GM18861 (cell line): ENCODE results near the gene TIMP1.
"Not testable (repeated sequence)": the region's sequence is repeated elsewhere in the genome, so short reads cannot be mapped to it uniquely, and the experiment has no call there.

Source experiments
- ATAC-seq: cut with Tn5 transposase; IDR thresholded peaks from one replicate; pipeline ENCODE4 v1.9.1; 2021; ENCODE audit not compliant: unreplicated experiment

The TIMP1 gene

GRCh38 chrX:47597222-47597621 is 15.0 kb downstream of the TIMP1 start:
- ATAC-seq, result no peak

DNA sequence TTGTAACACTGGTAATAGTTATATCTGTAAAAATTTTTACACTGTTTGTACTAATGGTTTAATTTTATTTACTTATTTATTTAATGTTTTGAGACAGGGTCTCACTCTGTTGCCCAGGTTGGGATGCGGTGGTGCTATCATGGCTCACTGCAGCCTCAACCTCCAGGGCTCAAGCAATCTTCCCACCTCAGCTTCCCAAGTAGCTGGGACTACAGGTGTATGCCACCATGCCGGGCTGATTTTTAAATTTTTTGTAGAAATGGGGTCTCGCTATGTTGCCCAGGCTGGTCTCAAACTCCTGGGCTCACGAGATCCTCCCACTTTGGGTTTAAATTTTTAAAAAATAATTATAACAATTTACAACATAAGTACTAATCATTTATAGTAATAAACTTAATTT is 20.9 kb downstream of the TIMP1 start:
- not testable (repeated sequence) for ATAC-seq

DNA sequence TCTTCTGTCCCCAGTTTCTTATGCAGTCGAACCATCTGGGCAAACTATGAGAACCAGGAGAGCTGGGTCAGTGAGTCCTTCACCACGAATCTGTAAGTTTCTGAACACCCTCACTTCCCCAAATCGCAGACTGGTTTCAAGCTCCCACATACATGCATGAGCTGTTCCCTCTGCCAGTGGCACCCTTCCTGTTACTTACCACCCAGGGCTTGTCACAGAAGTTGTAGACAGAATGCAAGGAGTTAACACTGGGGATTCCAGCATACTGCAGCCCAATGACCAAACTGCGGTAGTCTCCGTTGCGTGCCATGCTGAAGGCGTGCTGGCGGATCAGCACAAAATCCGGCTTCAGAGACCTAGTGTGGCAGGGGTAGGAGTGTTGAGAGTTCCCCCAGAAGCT is 22.8 kb downstream of the TIMP1 start:
- ATAC-seq, result no peak

DNA sequence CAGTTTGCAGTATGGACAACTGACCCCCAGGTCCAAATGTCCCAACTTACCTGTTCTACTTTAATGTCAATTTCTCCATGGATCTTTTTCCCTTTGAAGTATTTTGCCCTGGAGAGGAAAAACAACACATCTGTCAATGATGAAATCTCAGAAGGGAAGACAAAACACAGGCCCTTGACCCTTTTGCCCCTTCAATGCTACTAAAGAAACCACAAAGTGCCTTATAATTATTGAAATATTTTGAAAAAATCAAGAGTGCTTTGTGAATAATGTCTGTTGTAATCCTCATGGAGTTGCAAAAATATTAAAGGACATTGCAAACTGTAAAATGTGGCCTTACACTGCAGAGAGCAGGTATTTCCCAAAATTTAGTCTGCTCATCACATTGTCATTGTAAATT is 24.9 kb downstream of the TIMP1 start:
- no peak for ATAC-seq

DNA sequence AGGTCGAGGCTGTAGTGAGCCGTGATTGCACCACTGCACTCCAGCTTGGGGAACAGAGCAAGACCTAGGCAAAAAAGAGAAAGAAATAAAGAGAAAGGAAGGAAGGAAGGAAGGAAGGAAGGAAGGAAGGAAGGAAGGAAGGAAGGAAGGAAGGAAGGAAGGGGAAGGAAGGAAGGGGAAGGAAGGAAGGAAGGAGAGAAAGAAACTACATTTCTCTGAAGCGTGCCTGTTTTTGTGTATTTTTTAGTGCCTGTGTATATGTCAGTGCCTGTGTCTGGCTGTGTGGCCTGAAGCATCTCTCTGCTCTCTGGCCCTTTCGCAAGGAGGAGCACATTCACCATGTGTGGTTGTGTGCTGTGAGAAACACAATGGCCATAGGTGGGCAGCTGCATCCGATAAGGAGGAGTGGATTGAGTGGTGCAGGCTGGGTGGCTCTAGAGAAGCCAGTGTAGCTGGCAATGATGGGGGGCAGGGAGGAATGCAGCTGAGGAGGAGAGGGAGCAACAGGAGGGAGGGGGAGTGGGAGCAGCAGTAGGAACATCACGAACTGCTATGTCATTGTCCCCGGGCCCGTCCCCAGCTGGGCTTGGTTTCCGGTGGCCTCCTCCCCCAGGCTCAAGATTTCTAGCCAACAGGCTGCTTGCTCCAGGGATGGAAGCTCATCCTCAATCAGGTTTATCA is 26.0 kb downstream of the TIMP1 start:
- no peak for ATAC-seq

DNA sequence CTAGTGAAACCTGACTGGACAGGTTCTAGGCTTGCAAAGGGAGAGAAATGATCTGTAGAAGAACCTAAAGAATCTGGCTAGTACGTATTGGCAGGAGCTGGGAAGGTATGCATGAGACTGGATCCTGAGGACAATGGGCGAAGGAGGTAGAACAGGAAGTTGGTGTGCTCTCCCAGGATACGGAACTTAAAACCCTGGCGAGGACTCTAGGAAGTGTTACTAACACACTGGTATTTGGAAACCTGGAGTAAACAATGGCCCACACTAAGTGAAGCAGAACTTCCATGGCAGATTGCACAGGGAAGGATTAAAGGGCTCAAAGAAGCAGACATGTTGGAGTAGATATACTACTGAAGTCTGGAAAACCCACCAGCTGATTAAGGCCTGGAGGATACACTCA is 28.3 kb downstream of the TIMP1 start:
- no peak for ATAC-seq

GRCh38 chrX:47611489-47611888 is 29.3 kb downstream of the TIMP1 start:
- ATAC-seq, result no peak

- ATAC-seq, result no peak
Observed at GRCh38 chrX:47611926-47612325, 29.7 kb downstream of the TIMP1 start.

GRCh38 chrX:47612418-47612817 is 30.2 kb downstream of the TIMP1 start:
- no peak for ATAC-seq

GRCh38 chrX:47613082-47613481 is 30.8 kb downstream of the TIMP1 start:
- ATAC-seq, result no peak

DNA sequence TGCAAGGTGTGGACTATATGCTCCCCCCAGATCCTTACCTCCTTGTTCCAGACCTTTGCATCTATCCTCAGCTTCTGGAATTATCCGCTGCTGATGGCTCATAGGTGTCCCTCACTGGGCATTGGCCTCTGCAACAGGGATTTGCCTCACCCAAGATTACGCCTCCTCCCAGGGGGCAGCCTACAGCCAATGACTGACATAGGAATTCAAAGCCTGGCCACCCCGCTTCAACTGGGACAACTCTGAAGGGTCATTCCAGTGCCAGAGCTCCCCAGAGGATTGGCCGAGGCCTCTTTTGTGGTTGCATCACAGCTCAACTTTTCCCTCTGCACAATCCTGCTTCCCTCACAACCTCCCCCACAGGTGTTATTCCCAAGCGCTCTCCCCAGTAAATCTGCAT is 32.4 kb downstream of the TIMP1 start:
- no peak for ATAC-seq

DNA sequence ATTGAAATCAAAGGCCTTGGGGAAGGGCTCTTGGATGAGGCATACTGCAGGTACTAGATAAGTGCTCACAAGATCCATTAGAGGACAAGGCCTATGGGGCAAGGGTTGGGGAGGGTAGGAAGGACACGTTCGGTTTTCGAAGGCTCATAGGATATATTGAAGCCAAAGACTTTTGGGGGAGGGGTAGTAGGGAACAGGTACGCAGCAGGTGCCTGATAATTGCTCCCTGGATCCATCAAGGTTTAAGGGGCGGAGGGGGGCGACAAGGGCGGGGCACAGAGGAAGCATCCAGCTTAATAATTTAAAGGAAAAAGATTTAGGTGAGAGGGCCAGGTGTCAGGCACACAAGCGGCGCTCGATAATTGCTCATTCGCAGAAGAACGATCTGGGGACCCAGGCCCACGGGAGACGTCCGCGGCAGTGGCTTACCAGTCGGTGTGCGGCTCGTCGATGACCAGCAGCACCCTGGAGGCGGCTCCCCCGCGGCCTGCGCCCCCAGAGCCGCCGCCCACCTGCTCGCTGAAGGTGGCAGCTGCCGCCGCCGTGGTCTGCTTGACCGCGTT is 36.8 kb downstream of the TIMP1 start:
- no peak for ATAC-seq

- peak; percentile 53 for ATAC-seq
Observed at GRCh38 chrX:47619486-47620302, 37.5 kb downstream of the TIMP1 start, which contains the start of gene SYN1. SYN1 (minus strand) TSS chrX:47619857; CDS start chrX:47619728, 129 bp downstream.

DNA sequence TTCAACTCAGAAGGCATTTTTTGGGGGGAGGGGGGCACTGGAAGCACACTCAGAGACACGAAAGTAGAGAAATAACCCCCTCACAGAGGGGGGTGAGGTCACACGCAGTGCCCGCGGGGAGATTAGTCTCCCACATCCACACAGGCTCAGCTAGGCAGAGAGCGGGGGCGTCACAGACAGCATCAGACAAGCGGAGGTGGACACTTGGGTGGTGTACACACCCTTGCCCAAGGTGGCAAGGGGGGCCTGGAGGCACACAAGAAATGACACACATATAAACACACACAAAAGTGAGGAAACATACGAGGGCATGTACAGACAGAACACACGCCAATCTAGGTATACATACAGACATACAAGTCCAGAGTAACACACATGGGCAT is 38.1 kb downstream of the TIMP1 start:
- no peak for ATAC-seq

- ATAC-seq, result no peak
Observed at GRCh38 chrX:47621851-47622250, 39.6 kb downstream of the TIMP1 start.

DNA sequence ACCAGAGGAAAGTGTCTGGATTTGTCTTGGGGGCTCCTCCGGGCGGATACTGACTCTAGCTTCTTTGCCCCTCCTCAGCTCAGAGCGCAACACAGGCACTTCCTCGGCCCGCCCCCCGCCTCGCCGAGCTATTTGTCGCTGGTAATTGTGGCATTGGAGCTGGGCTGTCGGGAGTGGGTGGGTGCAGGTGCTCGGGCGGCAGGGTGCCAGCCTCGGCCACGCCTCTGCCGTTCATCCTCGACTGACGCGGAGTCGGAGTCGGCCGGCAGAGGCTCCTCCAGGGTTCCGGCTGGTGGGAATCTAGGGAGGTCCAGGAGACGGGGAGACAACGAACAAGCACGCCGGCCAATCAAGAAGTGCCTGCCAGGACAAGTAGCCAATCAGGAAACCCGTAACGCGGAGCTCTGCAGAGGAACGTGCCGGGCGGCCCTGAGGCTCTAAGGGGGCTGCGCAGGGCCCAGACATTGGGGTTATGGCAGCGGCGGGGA is 41.3 kb downstream of the TIMP1 start:
- ATAC-seq, result no peak

DNA sequence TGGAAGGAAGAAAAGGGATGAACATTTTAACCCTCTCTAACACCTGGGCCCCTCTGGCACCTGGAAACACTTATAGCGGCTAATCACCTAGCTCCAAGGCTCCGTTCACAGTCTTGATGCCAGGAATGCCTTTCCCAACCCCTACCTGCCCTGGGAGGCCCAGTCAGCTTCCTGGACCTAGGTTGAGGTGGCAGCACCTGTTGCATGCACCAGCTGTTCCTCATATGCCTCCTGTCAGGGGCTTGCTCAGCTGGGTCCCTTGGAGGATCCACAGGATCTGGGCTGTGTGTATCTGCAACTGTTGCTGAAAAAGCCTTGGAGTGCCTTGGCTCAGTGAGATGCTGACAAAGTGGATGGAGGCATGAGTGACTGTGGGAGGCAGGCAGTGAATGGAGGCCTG is 43.1 kb downstream of the TIMP1 start:
- no peak for ATAC-seq

- no peak for ATAC-seq
Observed at GRCh38 chrX:47628982-47629381, 46.7 kb downstream of the TIMP1 start.

GRCh38 chrX:47629419-47630200 is 47.4 kb downstream of the TIMP1 start, which contains the start of gene CFP:
CFP (minus strand) TSS chrX:47629930; CDS start chrX:47629844, 86 bp downstream.
- ATAC-seq, result no peak

DNA sequence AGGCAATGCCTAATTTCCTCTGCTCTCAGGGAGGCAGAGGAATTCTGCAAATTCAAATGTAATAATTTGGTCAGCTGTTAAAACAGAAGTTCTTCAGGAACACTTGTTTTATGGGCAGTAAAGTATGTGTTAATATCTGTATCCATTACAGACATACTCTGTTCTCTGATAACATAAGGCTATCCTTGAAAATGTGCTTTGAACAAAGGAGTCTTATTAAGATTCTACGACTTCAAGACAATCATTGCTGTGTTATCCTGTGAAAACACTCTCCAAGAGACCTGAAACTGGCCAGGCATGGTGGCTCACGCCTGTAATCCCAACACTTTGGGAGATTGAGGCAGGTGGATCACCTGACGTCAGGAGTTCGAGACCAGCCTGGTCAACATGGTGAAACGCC is 49.4 kb downstream of the TIMP1 start:
- no peak for ATAC-seq

DNA sequence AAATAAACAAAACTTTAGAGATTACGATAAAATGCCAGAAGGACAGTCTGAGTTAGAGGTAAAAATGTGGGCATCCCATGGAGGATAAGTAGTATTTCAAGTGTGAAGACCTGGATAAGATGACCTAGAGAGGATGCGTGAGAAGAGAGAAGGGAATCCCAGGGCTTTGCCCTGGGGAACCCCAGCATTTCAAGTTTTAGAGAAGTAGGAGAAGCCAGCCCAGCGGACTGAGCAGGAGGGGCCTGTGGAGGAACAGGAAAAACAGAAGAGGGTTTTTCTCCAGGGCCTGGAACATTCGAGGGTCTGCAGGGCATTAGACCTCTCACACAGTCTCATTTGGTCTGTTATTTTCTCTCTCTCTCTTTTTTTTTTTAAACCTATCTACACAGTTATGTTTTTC is 50.4 kb downstream of the TIMP1 start:
- ATAC-seq, result no peak
